ENCODE measurements around the gene KITLG. TPM values are rescaled to one million over a fixed set of nuclear protein-coding genes. Genes with fewer than 3 reads are reported as not detected.
A peak's percentile ranks its signal among the peaks of the same experiment; 100 is the strongest.

Gene KITLG
- total and polyA plus RNA-seq, 3 donors from 2014 or later = 12.2 to 25.0 (median 21.8) TPM

DNA sequence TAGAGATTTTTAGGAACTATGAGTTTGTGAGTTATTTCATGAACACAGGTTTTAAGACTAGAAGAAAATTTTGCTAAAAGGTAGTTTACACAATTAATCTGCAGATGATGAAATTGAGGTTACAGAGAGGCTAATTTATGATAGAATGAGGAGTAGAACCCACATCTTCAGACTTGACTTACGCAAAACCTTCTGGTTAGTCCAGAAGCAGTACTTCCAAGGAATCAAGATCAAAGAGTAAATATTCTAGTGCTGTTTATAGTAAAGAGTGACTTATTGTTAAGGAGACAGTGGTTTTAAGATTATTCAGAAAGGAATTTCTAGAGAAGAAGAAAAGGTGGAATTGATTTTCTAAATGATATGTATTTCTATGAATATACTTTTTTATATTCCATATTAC, 10.6 kb upstream of the KITLG start:
- H3K4me1 ChIP-seq = no peaks in the 10 kb centered on the region
- no peak overlapping the region for H3K27ac ChIP-seq
- 92 to 98% methylated on average over 1 of the region's 1 CpG for whole genome bisulfite sequencing, 2 donors
- no peak overlapping the region for H3K4me3 ChIP-seq
- H3K9me3 ChIP-seq = no peaks in the 10 kb centered on the region
- no peak for TF ChIP-seq POLR2A (IDR thresholded peaks at IDR 0.05)
- TF ChIP-seq, protein P1, sequence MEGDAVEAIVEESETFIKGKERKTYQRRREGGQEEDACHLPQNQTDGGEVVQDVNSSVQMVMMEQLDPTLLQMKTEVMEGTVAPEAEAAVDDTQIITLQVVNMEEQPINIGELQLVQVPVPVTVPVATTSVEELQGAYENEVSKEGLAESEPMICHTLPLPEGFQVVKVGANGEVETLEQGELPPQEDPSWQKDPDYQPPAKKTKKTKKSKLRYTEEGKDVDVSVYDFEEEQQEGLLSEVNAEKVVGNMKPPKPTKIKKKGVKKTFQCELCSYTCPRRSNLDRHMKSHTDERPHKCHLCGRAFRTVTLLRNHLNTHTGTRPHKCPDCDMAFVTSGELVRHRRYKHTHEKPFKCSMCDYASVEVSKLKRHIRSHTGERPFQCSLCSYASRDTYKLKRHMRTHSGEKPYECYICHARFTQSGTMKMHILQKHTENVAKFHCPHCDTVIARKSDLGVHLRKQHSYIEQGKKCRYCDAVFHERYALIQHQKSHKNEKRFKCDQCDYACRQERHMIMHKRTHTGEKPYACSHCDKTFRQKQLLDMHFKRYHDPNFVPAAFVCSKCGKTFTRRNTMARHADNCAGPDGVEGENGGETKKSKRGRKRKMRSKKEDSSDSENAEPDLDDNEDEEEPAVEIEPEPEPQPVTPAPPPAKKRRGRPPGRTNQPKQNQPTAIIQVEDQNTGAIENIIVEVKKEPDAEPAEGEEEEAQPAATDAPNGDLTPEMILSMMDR (IDR thresholded peaks at IDR 0.05) = no peak
- intact Hi-C loops (cut with DNase I; ENCODE audit: low total_unique reads) = no loop called here
- no peaks in the 10 kb centered on the region for H3K27me3 ChIP-seq
- no peak for DNase-seq
- no peaks in the 10 kb centered on the region for H3K36me3 ChIP-seq (ENCODE audit: low read depth, missing control alignments)

- H3K4me1 ChIP-seq = no peaks in the 10 kb centered on the region
- no peak for TF ChIP-seq POLR2A (IDR thresholded peaks at IDR 0.05)
- TF ChIP-seq, protein P1 (IDR thresholded peaks at IDR 0.05) = no peak
- no peaks in the 10 kb centered on the region for H3K9me3 ChIP-seq
- peak; percentile 24 for DNase-seq
- H3K4me3 ChIP-seq = no peak overlapping the region
- no peak overlapping the region for H3K27ac ChIP-seq
- no peaks in the 10 kb centered on the region for H3K27me3 ChIP-seq
- H3K36me3 ChIP-seq (ENCODE audit: low read depth, missing control alignments) = no peaks in the 10 kb centered on the region
- WGBS, 2 donors = 74 to 84% methylated on average over 2 of the region's 2 CpGs
- intact Hi-C loops (cut with DNase I; ENCODE audit: low total_unique reads) = no loop called here
These were observed 4.8 kb upstream of the KITLG start for GRCh38 chr12:88585077-88585476.

GRCh38 chr12:88579601-88580050, 645 bp downstream of the KITLG start:
- Histone ChIP-seq H3K4me3 (peak overlapping the region; percentile 69 to 80), H3K27me3 (no peaks in the 10 kb centered on the region), H3K36me3 (ENCODE audit: low read depth, missing control alignments) (no peaks in the 10 kb centered on the region), H3K4me1 (peaks cover 12% of the 10 kb centered on the region), H3K27ac (peak overlapping the region; percentile 47 to 79), H3K9me3 (no peaks in the 10 kb centered on the region)
- DNase-seq = peak; percentile 57
- WGBS, 2 donors = 0 to 2% methylated on average over 17 to 30 of the region's 30 CpGs
- intact Hi-C loops (cut with DNase I; ENCODE audit: low total_unique reads) = no loop called here
- TF ChIP-seq, protein P1 (IDR thresholded peaks at IDR 0.05) = no peak
- no peak for TF ChIP-seq POLR2A (IDR thresholded peaks at IDR 0.05)

- DNase-seq = peak; percentile 42
- Histone ChIP-seq H3K9me3 (no peaks in the 10 kb centered on the region), H3K27me3 (no peaks in the 10 kb centered on the region), H3K36me3 (ENCODE audit: low read depth, missing control alignments) (no peaks in the 10 kb centered on the region), H3K27ac (peak overlapping the region; percentile 47 to 79), H3K4me3 (peak overlapping the region; percentile 69 to 80), H3K4me1 (peaks cover 15% of the 10 kb centered on the region)
- intact Hi-C loops (cut with DNase I; ENCODE audit: low total_unique reads) = no loop called here
- WGBS, 2 donors = 3 to 9% methylated on average over 8 of the region's 8 CpGs
- TF ChIP-seq POLR2A (IDR thresholded peaks at IDR 0.05) = no peak
- TF ChIP-seq, protein P1 (IDR thresholded peaks at IDR 0.05) = peak in 2 of 3 experiments; percentile 36 to 47
These were observed 1.1 kb downstream of the KITLG start for GRCh38 chr12:88579161-88579517.

Measured in testis (tissue), 3 donors.